Esophagus muscularis mucosa (tissue), 4 donors: ENCODE results near the gene MMP23B. TPM values are rescaled to one million over a fixed set of nuclear protein-coding genes. Genes with fewer than 3 reads are reported as not detected.

ENCODE experiments used
- DNase-seq: peaks from one replicate; pipeline ENCODE4 v3.0.0-alpha.2; 2017; ENCODE audit errors: extremely low spot score
- H3K27ac ChIP-seq, 4 donors: fragments of 200-600 bp; sonication (generic); replicated peaks in 1 of 4; 1 replicate in 3 of 4; 2 replicates in 1 of 4; pipeline ENCODE4 v1.5.1; 2016 to 2019; ENCODE audit warnings: mild to moderate bottlenecking in 1 of 4
- H3K27me3 ChIP-seq, 4 donors: fragments of 200-600 bp; sonication (generic); one replicate each; pipeline versions ENCODE4 v1.5.1 to v1.6.0; 2016 to 2019
- H3K36me3 ChIP-seq, 4 donors: fragments of 200-600 bp; sonication (generic); one replicate each; pipeline ENCODE4 v1.5.1; 2016 to 2019
- H3K4me1 ChIP-seq, 4 donors: fragments of 200-600 bp; sonication (generic); one replicate each; pipeline ENCODE4 v1.5.1; 2016 to 2019
- H3K4me3 ChIP-seq, 4 donors: fragments of 200-600 bp; sonication (generic); 1 replicate in 2 of 4; 2 replicates in 2 of 4; pipeline ENCODE4 v1.5.1; 2016 to 2019; ENCODE audit warnings: mild to moderate bottlenecking in 4 of 4, moderate library complexity in 1 of 4
- H3K9me3 ChIP-seq, 4 donors: fragments of 200-600 bp; sonication (generic); 1 replicate in 3 of 4; 2 replicates in 1 of 4; pipeline ENCODE4 v1.5.1; 2016 to 2019
- CTCF ChIP-seq, 3 experiments: fragments of 200-600 bp in 2 of 3; fragments of 450-650 bp in 1 of 3; sonication (generic) in 2 of 3; IDR thresholded peaks; one replicate each; pipeline ENCODE4 v1.5.1; 2017 to 2019; ENCODE audit warnings: antibody characterized with exemption in 3 of 3, mild to moderate bottlenecking in 2 of 3, moderate library complexity in 1 of 3
- EP300 ChIP-seq: sonication (generic); formaldehyde crosslinking; IDR thresholded peaks from one replicate; pipeline ENCODE4 v1.6.1; 2017; ENCODE audit warnings: antibody characterized with exemption
- POLR2A ChIP-seq: fragments of 450-650 bp; IDR thresholded peaks from one replicate; pipeline ENCODE4 v1.6.1; 2017; ENCODE audit warnings: antibody characterized with exemption, moderate library complexity, mild to moderate bottlenecking, low read depth
- POLR2AphosphoS5 ChIP-seq, 2 donors: sonication (generic); formaldehyde crosslinking; IDR thresholded peaks; one replicate each; pipeline ENCODE4 v1.6.1; 2017; ENCODE audit warnings: antibody characterized with exemption in 2 of 2
- WGBS: methylation state at CpG from one replicate; pipeline ENCODE4 v1.1.5; 2018; 5-methylcytosine and 5-hydroxymethylcytosine counted together
- intact Hi-C: fragments of 100-400 bp; cut with DNase I; formaldehyde crosslinking; loops from one replicate; pipeline ENCODE4 v1.15.1; 2023
- total RNA-seq, 4 donors: library from RNA; depleted of rRNA; stranded (reverse); fragments of >200 nt; gene quantifications; one replicate each; pipeline versions ENCODE4 v1.1.0 to v1.2.1, GENCODE V29; 2016

The MMP23B gene
- total RNA-seq, 4 donors from 2014 or later, result 3.2 to 19.5 (median 14.0) TPM

- TF ChIP-seq POLR2A (no peak), EP300 (no peak), CTCF (IDR thresholded peaks at IDR 0.05) (no peak), POLR2AphosphoS5 (IDR thresholded peaks at IDR 0.05) (no peak)
- Histone ChIP-seq H3K27ac (peak overlapping the region; percentile 99 to 100 (median 100)), H3K4me1 (peaks cover 24 to 43% (median 42%) of the 10 kb centered on the region in 4 donors), H3K27me3 (no peaks in the 10 kb centered on the region), H3K36me3 (peaks cover 4 to 23% (median 13%) of the 10 kb centered on the region in 4 donors), H3K4me3 (peak overlapping the region; percentile 86 to 99 (median 94)), H3K9me3 (no peaks in the 10 kb centered on the region)
- DNase-seq, result no peak
- intact Hi-C loops, result loop anchor here (2.0 kb wide), 1 partner anchor 40 kb away; the partner anchor contains the start of gene SSU72
- WGBS, result 16% methylated on average over 25 of the region's 30 CpGs
Measured at GRCh38 chr1:1614204-1614953, 17.6 kb upstream of the MMP23B start.

GRCh38 chr1:1614954-1615255, 17.1 kb upstream of the MMP23B start:
- Histone ChIP-seq H3K36me3 (peaks cover 4 to 23% (median 13%) of the 10 kb centered on the region in 4 donors), H3K4me3 (peak overlapping the region; percentile 86 to 99 (median 94)), H3K9me3 (no peaks in the 10 kb centered on the region), H3K4me1 (peaks cover 24 to 44% (median 42%) of the 10 kb centered on the region in 4 donors), H3K27ac (peak overlapping the region; percentile 99 to 100 (median 100)), H3K27me3 (no peaks in the 10 kb centered on the region)
- under 1% methylated on average over 23 of the region's 23 CpGs for WGBS
- intact Hi-C loops, result loop anchor here (2.0 kb wide), 1 partner anchor 40 kb away; the partner anchor contains the start of gene SSU72
- no peak for TF ChIP-seq POLR2AphosphoS5 (IDR thresholded peaks at IDR 0.05)
- no peak for TF ChIP-seq CTCF (IDR thresholded peaks at IDR 0.05)
- TF ChIP-seq POLR2A, result no peak
- no peak for DNase-seq

GRCh38 chr1:1615256-1616044, 16.5 kb upstream of the MMP23B start, which contains the start of gene MIB2:
MIB2 (plus strand) TSS chr1:1615500; CDS start chr1:1623453, 7,953 bp downstream.
- peak within 1 kb of the TSS; percentile 86 to 99 (median 94) for H3K4me3 ChIP-seq
- no peaks in the 10 kb centered on the region for H3K27me3 ChIP-seq
- H3K4me1 ChIP-seq, result peaks cover 27 to 47% (median 42%) of the 10 kb centered on the region in 4 donors
- peak within 1 kb of the TSS; percentile 99 to 100 (median 100) for H3K27ac ChIP-seq
- peak; percentile 98 for DNase-seq
- TF ChIP-seq POLR2A (peak; percentile 71), EP300 (no peak), POLR2AphosphoS5 (IDR thresholded peaks at IDR 0.05) (peak; percentile 92 to 94)
- H3K9me3 ChIP-seq, result no peaks in the 10 kb centered on the region
- intact Hi-C loops, result loop anchor here (2.0 kb wide), 1 partner anchor 41 kb away; the partner anchor contains the start of gene SSU72
- peaks cover 4 to 23% (median 13%) of the 10 kb centered on the region in 4 donors for H3K36me3 ChIP-seq
- WGBS, result 0% methylated on average over 8 of the region's 107 CpGs

- TF ChIP-seq EP300, result no peak
- TF ChIP-seq POLR2AphosphoS5 (IDR thresholded peaks at IDR 0.05), result no peak
- TF ChIP-seq CTCF (IDR thresholded peaks at IDR 0.05), result no peak
- no peak for TF ChIP-seq POLR2A
- H3K27ac ChIP-seq, result peak overlapping the region; percentile 99 to 100 (median 100)
- no peaks in the 10 kb centered on the region for H3K9me3 ChIP-seq
- peaks cover 4 to 23% (median 13%) of the 10 kb centered on the region in 4 donors for H3K36me3 ChIP-seq
- intact Hi-C loops, result no loop called here
- peaks cover 34 to 47% (median 39%) of the 10 kb centered on the region in 4 donors for H3K4me1 ChIP-seq
- 27% methylated on average over 18 of the region's 80 CpGs for WGBS
- no peak for DNase-seq
- no peaks in the 10 kb centered on the region for H3K27me3 ChIP-seq
- peak overlapping the region; percentile 86 to 99 (median 94) for H3K4me3 ChIP-seq
Measured at GRCh38 chr1:1616045-1616790, 15.8 kb upstream of the MMP23B start.
